HG03457 (cell line): Measurements from ENCODE around the gene SPATA7.
"Not testable (repeated sequence)": the region's sequence is repeated elsewhere in the genome, so short reads cannot be mapped to it uniquely, and the experiment has no call there.

Source experiments
- ATAC-seq: cut with Tn5 transposase; IDR thresholded peaks from one replicate; pipeline ENCODE4 v1.9.1; 2021; ENCODE audit warnings: moderate number of reproducible peaks; ENCODE audit not compliant: unreplicated experiment

SPATA7 gene

GRCh38 chr14:88385212-88386101 lies at the start of gene SPATA7:
Gene SPATA7 (plus strand): TSS chr14:88385657. CDS start chr14:88385819, 162 bp downstream.
- ATAC-seq: peak; percentile 99

GRCh38 chr14:88340357-88340756 lies 45.1 kb upstream of the SPATA7 start:
- no peak for ATAC-seq

GRCh38 chr14:88342980-88343379 lies 42.5 kb upstream of the SPATA7 start:
- no peak for ATAC-seq

GRCh38 chr14:88346048-88346639 lies 39.3 kb upstream of the SPATA7 start:
- ATAC-seq: no peak

- ATAC-seq: no peak
Observed at GRCh38 chr14:88348546-88348945, 36.9 kb upstream of the SPATA7 start.

- no peak for ATAC-seq
Observed at GRCh38 chr14:88351966-88352691, 33.3 kb upstream of the SPATA7 start.

GRCh38 chr14:88352698-88353097 lies 32.8 kb upstream of the SPATA7 start:
- no peak for ATAC-seq

GRCh38 chr14:88354358-88354757 lies 31.1 kb upstream of the SPATA7 start:
- ATAC-seq: no peak

- ATAC-seq: no peak
Observed at GRCh38 chr14:88359500-88359899, 26.0 kb upstream of the SPATA7 start.

GRCh38 chr14:88363644-88364043 lies 21.8 kb upstream of the SPATA7 start:
- ATAC-seq: no peak

- no peak for ATAC-seq
Observed at GRCh38 chr14:88364710-88365413, 20.6 kb upstream of the SPATA7 start.

GRCh38 chr14:88369496-88369895 lies 16.0 kb upstream of the SPATA7 start:
- no peak for ATAC-seq

- ATAC-seq: no peak
Observed at GRCh38 chr14:88379706-88380343, 5.6 kb upstream of the SPATA7 start.

GRCh38 chr14:88380405-88380804 lies 5.1 kb upstream of the SPATA7 start:
- ATAC-seq: no peak

GRCh38 chr14:88381634-88382033 lies 3.8 kb upstream of the SPATA7 start:
- ATAC-seq: not testable (repeated sequence)

- no peak for ATAC-seq
Observed at GRCh38 chr14:88384718-88385117, 739 bp upstream of the SPATA7 start.

- no peak for ATAC-seq
Observed at GRCh38 chr14:88386256-88386794, 868 bp downstream of the SPATA7 start.

GRCh38 chr14:88388741-88389282 lies 3.4 kb downstream of the SPATA7 start:
- no peak for ATAC-seq

GRCh38 chr14:88392609-88393008 lies 7.2 kb downstream of the SPATA7 start:
- ATAC-seq: no peak

- no peak for ATAC-seq
Observed at GRCh38 chr14:88411039-88411438, 25.6 kb downstream of the SPATA7 start.
